GM21528 (cell line): ENCODE results near the gene NOB1.

Experiments
- ATAC-seq: cut with Tn5 transposase; IDR thresholded peaks from one replicate; pipeline ENCODE4 v1.9.1; 2021; ENCODE audit warnings: mild to moderate bottlenecking, moderate library complexity; ENCODE audit not compliant: unreplicated experiment, low FRiP score

Gene NOB1

DNA sequence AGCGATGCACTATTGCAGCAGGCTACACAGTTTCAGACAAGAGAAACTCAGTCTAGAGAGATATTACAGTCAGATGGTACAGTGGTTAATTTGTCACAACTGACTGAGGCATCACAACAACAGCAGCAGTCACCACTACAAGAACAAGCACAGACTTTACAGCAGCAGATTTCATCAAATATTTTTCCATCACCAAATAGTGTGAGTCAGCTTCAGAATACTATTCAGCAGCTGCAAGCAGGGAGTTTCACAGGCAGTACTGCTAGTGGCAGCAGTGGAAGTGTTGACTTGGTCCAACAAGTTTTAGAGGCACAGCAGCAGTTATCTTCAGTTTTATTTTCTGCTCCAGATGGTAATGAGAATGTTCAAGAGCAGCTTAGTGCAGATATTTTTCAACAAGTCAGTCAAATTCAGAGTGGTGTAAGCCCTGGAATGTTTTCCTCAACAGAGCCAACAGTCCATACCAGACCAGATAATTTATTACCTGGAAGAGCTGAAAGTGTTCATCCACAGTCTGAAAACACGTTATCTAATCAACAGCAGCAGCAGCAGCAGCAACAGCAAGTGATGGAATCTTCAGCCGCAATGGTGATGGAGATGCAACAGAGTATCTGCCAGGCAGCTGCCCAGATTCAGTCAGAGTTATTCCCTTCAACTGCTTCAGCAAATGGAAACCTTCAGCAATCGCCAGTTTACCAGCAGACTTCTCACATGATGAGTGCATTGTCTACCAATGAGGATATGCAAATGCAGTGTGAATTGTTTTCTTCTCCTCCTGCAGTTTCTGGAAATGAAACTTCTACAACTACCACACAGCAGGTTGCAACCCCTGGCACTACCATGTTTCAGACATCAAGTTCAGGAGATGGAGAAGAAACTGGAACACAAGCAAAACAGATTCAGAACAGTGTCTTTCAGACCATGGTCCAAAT lies 62.5 kb downstream of the NOB1 start:
- ATAC-seq: no peak
